IMR-90 (cell line): Measurements from ENCODE around the gene CREBBP.

Experiments
- BHLHE40 ChIP-seq: fragments of 150-350 bp; IDR thresholded peaks from 2 replicates; pipeline ENCODE4 v1.6.1; 2016; ENCODE audit warnings: mild to moderate bottlenecking, low read depth, low read length
- CEBPB ChIP-seq: IDR thresholded peaks from 2 replicates; pipeline ENCODE4 v1.6.1; 2012; ENCODE audit warnings: low read depth, low read length, improper control_type of control experiment
- FOS ChIP-seq: fragments of 150-350 bp; IDR thresholded peaks from 2 replicates; pipeline ENCODE4 v1.6.1; 2016; ENCODE audit warnings: low read depth, low read length
- MAFK ChIP-seq: IDR thresholded peaks from 2 replicates; pipeline ENCODE4 v1.6.1; 2012; ENCODE audit warnings: low read depth, low read length, improper control_type of control experiment
- MXI1 ChIP-seq: IDR thresholded peaks from 2 replicates; pipeline ENCODE4 v1.6.1; 2012; ENCODE audit warnings: low read depth, mild to moderate bottlenecking, low read length, moderate library complexity, borderline replicate concordance
- POLR2A ChIP-seq: IDR thresholded peaks from 2 replicates; pipeline ENCODE4 v1.6.1; 2012; ENCODE audit warnings: mild to moderate bottlenecking, low read depth, low read length
- RAD21 ChIP-seq: IDR thresholded peaks from 2 replicates; pipeline ENCODE4 v1.6.1; 2012; ENCODE audit warnings: low read length, improper control_type of control experiment
- RCOR1 ChIP-seq: IDR thresholded peaks from 2 replicates; pipeline ENCODE4 v1.6.1; 2012; ENCODE audit warnings: mild to moderate bottlenecking, low read length, improper control_type of control experiment; ENCODE audit not compliant: insufficient replicate concordance
- RFX5 ChIP-seq: IDR thresholded peaks from 2 replicates; pipeline ENCODE4 v1.8.0; 2012; ENCODE audit warnings: low read depth, mild to moderate bottlenecking, low read length, moderate library complexity
- SMC3 ChIP-seq: fragments of 150-350 bp; IDR thresholded peaks from 2 replicates; pipeline ENCODE4 v1.6.1; 2016; ENCODE audit warnings: low read depth, mild to moderate bottlenecking, antibody characterized with exemption, low read length, moderate library complexity
- TF ChIP-seq, protein P1 (sequence below): conservative IDR thresholded peaks from 2 replicates; pipeline ENCODE4 v1.5.1; 2012; ENCODE audit warnings: mild to moderate bottlenecking, low read depth, low read length, improper control_type of control experiment
- TF ChIP-seq, protein P2 (sequence below): fragments of 150-350 bp; IDR thresholded peaks from 2 replicates; pipeline ENCODE4 v1.6.1; 2016; ENCODE audit warnings: low read depth, mild to moderate bottlenecking, low read length, moderate library complexity, borderline replicate concordance

DNA sequence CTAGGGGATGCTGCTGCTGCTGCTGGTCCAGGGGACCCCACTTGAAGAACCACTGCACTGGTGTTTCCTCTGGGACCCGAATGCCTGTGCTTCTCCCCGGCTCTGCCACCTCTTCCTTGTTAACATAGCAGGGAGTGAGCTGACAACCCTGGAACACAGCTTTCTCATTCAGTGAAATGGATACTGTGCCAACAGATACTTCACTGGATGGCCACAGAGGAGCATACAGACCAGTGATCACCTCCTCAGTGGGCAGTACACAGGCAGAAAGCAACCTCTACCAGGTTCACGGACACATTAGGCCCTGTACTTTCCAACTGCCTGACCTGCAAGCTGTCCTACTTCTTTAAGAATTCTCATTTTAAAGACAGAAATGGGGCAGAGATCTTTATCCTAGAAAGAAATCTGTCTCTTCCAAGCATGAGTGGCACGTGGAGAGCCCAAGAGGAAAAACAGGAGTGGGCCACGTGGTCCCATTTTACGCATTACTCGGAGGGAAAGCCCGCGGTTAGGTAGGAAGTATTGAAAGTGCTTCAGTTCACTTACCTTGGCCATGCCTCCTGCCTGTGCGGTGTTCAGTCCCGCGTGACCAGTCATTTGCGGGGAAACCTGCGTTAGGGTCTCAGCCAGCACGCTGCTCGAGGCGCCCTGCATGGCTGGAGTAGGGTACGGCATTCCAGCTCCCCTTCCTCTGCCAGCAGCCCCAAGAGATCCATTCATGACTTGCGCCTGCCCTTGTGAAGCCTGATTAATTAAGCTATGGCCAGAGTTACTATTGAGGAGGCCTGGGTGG lies 30.6 kb downstream of the CREBBP start:
- TF ChIP-seq POLR2A (no peak), BHLHE40 (no peak), MAFK (no peak), MXI1 (no peak), CEBPB (no peak), RAD21 (no peak), FOS (no peak), SMC3 (no peak), RFX5 (no peak), RCOR1 (no peak)
- TF ChIP-seq, protein P1, sequence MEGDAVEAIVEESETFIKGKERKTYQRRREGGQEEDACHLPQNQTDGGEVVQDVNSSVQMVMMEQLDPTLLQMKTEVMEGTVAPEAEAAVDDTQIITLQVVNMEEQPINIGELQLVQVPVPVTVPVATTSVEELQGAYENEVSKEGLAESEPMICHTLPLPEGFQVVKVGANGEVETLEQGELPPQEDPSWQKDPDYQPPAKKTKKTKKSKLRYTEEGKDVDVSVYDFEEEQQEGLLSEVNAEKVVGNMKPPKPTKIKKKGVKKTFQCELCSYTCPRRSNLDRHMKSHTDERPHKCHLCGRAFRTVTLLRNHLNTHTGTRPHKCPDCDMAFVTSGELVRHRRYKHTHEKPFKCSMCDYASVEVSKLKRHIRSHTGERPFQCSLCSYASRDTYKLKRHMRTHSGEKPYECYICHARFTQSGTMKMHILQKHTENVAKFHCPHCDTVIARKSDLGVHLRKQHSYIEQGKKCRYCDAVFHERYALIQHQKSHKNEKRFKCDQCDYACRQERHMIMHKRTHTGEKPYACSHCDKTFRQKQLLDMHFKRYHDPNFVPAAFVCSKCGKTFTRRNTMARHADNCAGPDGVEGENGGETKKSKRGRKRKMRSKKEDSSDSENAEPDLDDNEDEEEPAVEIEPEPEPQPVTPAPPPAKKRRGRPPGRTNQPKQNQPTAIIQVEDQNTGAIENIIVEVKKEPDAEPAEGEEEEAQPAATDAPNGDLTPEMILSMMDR, result no peak
- TF ChIP-seq, protein P2, sequence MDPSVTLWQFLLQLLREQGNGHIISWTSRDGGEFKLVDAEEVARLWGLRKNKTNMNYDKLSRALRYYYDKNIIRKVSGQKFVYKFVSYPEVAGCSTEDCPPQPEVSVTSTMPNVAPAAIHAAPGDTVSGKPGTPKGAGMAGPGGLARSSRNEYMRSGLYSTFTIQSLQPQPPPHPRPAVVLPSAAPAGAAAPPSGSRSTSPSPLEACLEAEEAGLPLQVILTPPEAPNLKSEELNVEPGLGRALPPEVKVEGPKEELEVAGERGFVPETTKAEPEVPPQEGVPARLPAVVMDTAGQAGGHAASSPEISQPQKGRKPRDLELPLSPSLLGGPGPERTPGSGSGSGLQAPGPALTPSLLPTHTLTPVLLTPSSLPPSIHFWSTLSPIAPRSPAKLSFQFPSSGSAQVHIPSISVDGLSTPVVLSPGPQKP, result no peak
